ENCODE results near the gene ILF2.
"Not testable (repeated sequence)": the region's sequence is repeated elsewhere in the genome, so short reads cannot be mapped to it uniquely, and the experiment has no call there.

The ILF2 gene

GRCh38 chr1:153643816-153644215, 27.0 kb downstream of the ILF2 start:
- no peaks in the 10 kb centered on the region for H3K9me3 ChIP-seq (ENCODE audit: insufficient read depth, low read depth, low read length)
- H3K4me1 ChIP-seq (ENCODE audit: insufficient read depth, low read length) = no peaks in the 10 kb centered on the region
- H3K27me3 ChIP-seq (ENCODE audit: insufficient read depth, low read length) = no peaks in the 10 kb centered on the region
- H3K27ac ChIP-seq (ENCODE audit: low read length) = no peak overlapping the region
- peaks cover 80% of the 10 kb centered on the region for H3K36me3 ChIP-seq (ENCODE audit: insufficient read depth, low read depth, low read length)
- no peak overlapping the region for H3K4me3 ChIP-seq (ENCODE audit: low read length)
- no peak overlapping the region for H3K9ac ChIP-seq (ENCODE audit: low read depth, low read length)

GRCh38 chr1:153643100-153643499, 27.7 kb downstream of the ILF2 start:
- Histone ChIP-seq H3K4me3 (ENCODE audit: low read length) (no peak overlapping the region), H3K9ac (ENCODE audit: low read depth, low read length) (no peak overlapping the region), H3K4me1 (ENCODE audit: insufficient read depth, low read length) (no peaks in the 10 kb centered on the region), H3K27me3 (ENCODE audit: insufficient read depth, low read length) (no peaks in the 10 kb centered on the region), H3K27ac (ENCODE audit: low read length) (no peak overlapping the region), H3K36me3 (ENCODE audit: insufficient read depth, low read depth, low read length) (peaks cover 87% of the 10 kb centered on the region), H3K9me3 (ENCODE audit: insufficient read depth, low read depth, low read length) (no peaks in the 10 kb centered on the region)

GRCh38 chr1:153642161-153642560, 28.6 kb downstream of the ILF2 start:
- H3K27me3 ChIP-seq (ENCODE audit: insufficient read depth, low read length) = no peaks in the 10 kb centered on the region

GRCh38 chr1:153640861-153641260, 29.9 kb downstream of the ILF2 start:
- H3K4me1 ChIP-seq (ENCODE audit: insufficient read depth, low read length) = no peaks in the 10 kb centered on the region
- H3K9me3 ChIP-seq (ENCODE audit: insufficient read depth, low read depth, low read length) = no peaks in the 10 kb centered on the region
- no peaks in the 10 kb centered on the region for H3K27me3 ChIP-seq (ENCODE audit: insufficient read depth, low read length)
- H3K9ac ChIP-seq (ENCODE audit: low read depth, low read length) = no peak overlapping the region
- H3K36me3 ChIP-seq (ENCODE audit: insufficient read depth, low read depth, low read length) = peaks cover 100% of the 10 kb centered on the region
- H3K27ac ChIP-seq (ENCODE audit: low read length) = no peak overlapping the region
- no peak overlapping the region for H3K4me3 ChIP-seq (ENCODE audit: low read length)

More at GRCh38 chr1:153642161-153642560, 28.6 kb downstream of the ILF2 start:
- H3K9ac ChIP-seq (ENCODE audit: low read depth, low read length) = no peak overlapping the region
- no peak overlapping the region for H3K27ac ChIP-seq (ENCODE audit: low read length)
- H3K36me3 ChIP-seq (ENCODE audit: insufficient read depth, low read depth, low read length) = peaks cover 97% of the 10 kb centered on the region
- no peaks in the 10 kb centered on the region for H3K4me1 ChIP-seq (ENCODE audit: insufficient read depth, low read length)
- no peaks in the 10 kb centered on the region for H3K9me3 ChIP-seq (ENCODE audit: insufficient read depth, low read depth, low read length)
- no peak overlapping the region for H3K4me3 ChIP-seq (ENCODE audit: low read length)

- H3K4me1 ChIP-seq (ENCODE audit: insufficient read depth, low read length); H3K9ac ChIP-seq (ENCODE audit: low read depth, low read length); H3K27ac ChIP-seq (ENCODE audit: low read length); H3K4me3 ChIP-seq (ENCODE audit: low read length); H3K9me3 ChIP-seq (ENCODE audit: insufficient read depth, low read depth, low read length); H3K27me3 ChIP-seq (ENCODE audit: insufficient read depth, low read length): not testable (repeated sequence)
- H3K36me3 ChIP-seq (ENCODE audit: insufficient read depth, low read depth, low read length) = peaks cover 97% of the 10 kb centered on the region
Measured at GRCh38 chr1:153640213-153640612, 30.6 kb downstream of the ILF2 start.

GRCh38 chr1:153639280-153639679, 31.5 kb downstream of the ILF2 start:
- H3K27me3 ChIP-seq (ENCODE audit: insufficient read depth, low read length) = no peaks in the 10 kb centered on the region
- H3K27ac ChIP-seq (ENCODE audit: low read length) = no peak overlapping the region
- no peaks in the 10 kb centered on the region for H3K9me3 ChIP-seq (ENCODE audit: insufficient read depth, low read depth, low read length)
- no peak overlapping the region for H3K4me3 ChIP-seq (ENCODE audit: low read length)
- H3K9ac ChIP-seq (ENCODE audit: low read depth, low read length) = no peak overlapping the region
- peaks cover 88% of the 10 kb centered on the region for H3K36me3 ChIP-seq (ENCODE audit: insufficient read depth, low read depth, low read length)
- no peaks in the 10 kb centered on the region for H3K4me1 ChIP-seq (ENCODE audit: insufficient read depth, low read length)

GRCh38 chr1:153638261-153638660, 32.5 kb downstream of the ILF2 start:
- H3K36me3 ChIP-seq (ENCODE audit: insufficient read depth, low read depth, low read length) = peaks cover 77% of the 10 kb centered on the region
- no peaks in the 10 kb centered on the region for H3K9me3 ChIP-seq (ENCODE audit: insufficient read depth, low read depth, low read length)
- H3K4me1 ChIP-seq (ENCODE audit: insufficient read depth, low read length) = no peaks in the 10 kb centered on the region
- H3K9ac ChIP-seq (ENCODE audit: low read depth, low read length) = no peak overlapping the region
- no peak overlapping the region for H3K4me3 ChIP-seq (ENCODE audit: low read length)
- no peak overlapping the region for H3K27ac ChIP-seq (ENCODE audit: low read length)
- H3K27me3 ChIP-seq (ENCODE audit: insufficient read depth, low read length) = no peaks in the 10 kb centered on the region

- Histone ChIP-seq H3K27ac (ENCODE audit: low read length) (no peak overlapping the region), H3K9ac (ENCODE audit: low read depth, low read length) (peak overlapping the region; percentile 25; the same call in 1 of the 2 replicates), H3K4me3 (ENCODE audit: low read length) (no peak overlapping the region; the same call in 1 of the 2 replicates), H3K27me3 (ENCODE audit: insufficient read depth, low read length) (no peaks in the 10 kb centered on the region), H3K36me3 (ENCODE audit: insufficient read depth, low read depth, low read length) (peaks cover 58% of the 10 kb centered on the region), H3K4me1 (ENCODE audit: insufficient read depth, low read length) (no peaks in the 10 kb centered on the region), H3K9me3 (ENCODE audit: insufficient read depth, low read depth, low read length) (no peaks in the 10 kb centered on the region)
Measured at GRCh38 chr1:153636312-153636711, 34.5 kb downstream of the ILF2 start.

GRCh38 chr1:153635872-153636271, 34.9 kb downstream of the ILF2 start:
- H3K9ac ChIP-seq (ENCODE audit: low read depth, low read length) = peak overlapping the region; percentile 25; the same call in 1 of the 2 replicates
- no peaks in the 10 kb centered on the region for H3K9me3 ChIP-seq (ENCODE audit: insufficient read depth, low read depth, low read length)
- no peaks in the 10 kb centered on the region for H3K4me1 ChIP-seq (ENCODE audit: insufficient read depth, low read length)
- no peak overlapping the region for H3K27ac ChIP-seq (ENCODE audit: low read length)
- peaks cover 53% of the 10 kb centered on the region for H3K36me3 ChIP-seq (ENCODE audit: insufficient read depth, low read depth, low read length)
- H3K4me3 ChIP-seq (ENCODE audit: low read length) = peak overlapping the region; percentile 93; the same call in 1 of the 2 replicates
- no peaks in the 10 kb centered on the region for H3K27me3 ChIP-seq (ENCODE audit: insufficient read depth, low read length)

GRCh38 chr1:153633754-153634665, 36.8 kb downstream of the ILF2 start, which contains the start of gene CHTOP:
TSS of gene CHTOP (plus strand) at chr1:153634066. CDS start at chr1:153636589, 2,523 bp downstream.
- Histone ChIP-seq H3K36me3 (ENCODE audit: insufficient read depth, low read depth, low read length) (peaks cover 35% of the 10 kb centered on the region), H3K9ac (ENCODE audit: low read depth, low read length) (peak within 1 kb of the TSS; percentile 100), H3K4me1 (ENCODE audit: insufficient read depth, low read length) (no peaks in the 10 kb centered on the region), H3K27me3 (ENCODE audit: insufficient read depth, low read length) (no peaks in the 10 kb centered on the region), H3K27ac (ENCODE audit: low read length) (peak within 1 kb of the TSS; percentile 97), H3K4me3 (ENCODE audit: low read length) (peak within 1 kb of the TSS; percentile 93), H3K9me3 (ENCODE audit: insufficient read depth, low read depth, low read length) (no peaks in the 10 kb centered on the region)

- Histone ChIP-seq H3K9ac (ENCODE audit: low read depth, low read length) (peak overlapping the region; percentile 60; the same call in 1 of the 2 replicates), H3K27me3 (ENCODE audit: insufficient read depth, low read length) (no peaks in the 10 kb centered on the region)
Measured at GRCh38 chr1:153633161-153633753, 37.5 kb downstream of the ILF2 start.

More at GRCh38 chr1:153633161-153633753, 37.5 kb downstream of the ILF2 start:
- Histone ChIP-seq H3K4me1 (ENCODE audit: insufficient read depth, low read length) (no peaks in the 10 kb centered on the region), H3K27ac (ENCODE audit: low read length) (no peak overlapping the region), H3K4me3 (ENCODE audit: low read length) (peak overlapping the region; percentile 93; the same call in 1 of the 2 replicates), H3K9me3 (ENCODE audit: insufficient read depth, low read depth, low read length) (no peaks in the 10 kb centered on the region), H3K36me3 (ENCODE audit: insufficient read depth, low read depth, low read length) (peaks cover 27% of the 10 kb centered on the region)
